ENCODE measurements around the gene TAS2R39.
A peak's percentile ranks its signal among the peaks of the same experiment; 100 is the strongest.
"Not testable (repeated sequence)": the region's sequence is repeated elsewhere in the genome, so short reads cannot be mapped to it uniquely, and the experiment has no call there.

Gene TAS2R39

GRCh38 chr7:143183024-143183423 lies at the start of gene TAS2R39:
Gene TAS2R39, plus strand, starts transcription at chr7:143183419. Its CDS starts 0 bp downstream, at chr7:143183419.
- DNase-seq (ENCODE audit: low read depth): no peak

- no peak for DNase-seq (ENCODE audit: low read depth)
These were observed 36.1 kb upstream of the TAS2R39 start for GRCh38 chr7:143147070-143147469.

- DNase-seq (ENCODE audit: low read depth): no peak
These were observed 35.2 kb upstream of the TAS2R39 start for GRCh38 chr7:143148050-143148449.

- DNase-seq (ENCODE audit: low read depth): no peak
These were observed 34.6 kb upstream of the TAS2R39 start for GRCh38 chr7:143148651-143149050.

DNA sequence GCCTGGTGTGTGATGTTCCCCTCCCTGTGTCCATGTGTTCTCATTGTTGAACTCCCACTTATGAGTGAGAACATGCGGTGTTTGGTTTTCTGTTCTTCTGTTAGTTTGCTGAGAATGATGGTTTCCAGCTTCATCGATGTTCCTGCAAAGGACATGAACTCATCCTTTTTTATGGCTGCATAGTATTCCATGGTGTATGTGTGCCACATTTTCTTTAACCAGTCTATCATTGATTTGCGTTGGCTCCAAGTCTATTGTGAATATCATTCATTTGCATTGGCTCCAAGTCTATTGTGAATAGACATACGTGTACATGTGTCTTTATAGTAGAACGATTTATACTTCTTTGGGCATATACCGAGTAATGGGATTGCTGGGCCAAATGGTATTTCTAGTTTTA lies 32.5 kb upstream of the TAS2R39 start:
- DNase-seq (ENCODE audit: low read depth): not testable (repeated sequence)

GRCh38 chr7:143158617-143159016 lies 24.6 kb upstream of the TAS2R39 start:
- not testable (repeated sequence) for DNase-seq (ENCODE audit: low read depth)

GRCh38 chr7:143171697-143172096 lies 11.5 kb upstream of the TAS2R39 start:
- no peak for DNase-seq (ENCODE audit: low read depth)

DNA sequence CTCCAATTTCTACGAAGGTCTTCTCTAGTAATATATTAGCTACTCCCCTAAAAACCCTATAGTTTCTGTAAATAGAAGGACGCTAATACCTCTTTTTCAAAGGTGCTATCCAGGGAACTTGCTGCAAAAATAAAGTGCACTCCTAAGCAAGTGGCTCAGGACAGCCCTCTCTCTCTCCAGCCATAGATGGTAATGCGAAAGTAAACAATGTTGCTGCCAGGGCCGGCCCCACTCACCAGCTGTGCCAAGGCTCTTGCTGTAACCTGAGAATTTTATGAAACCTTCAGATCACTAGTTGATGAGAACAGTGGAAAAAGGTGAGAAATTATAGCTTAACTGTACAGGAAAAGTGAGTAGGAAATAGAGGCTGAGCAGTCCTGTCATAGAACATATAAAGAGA lies 10.9 kb upstream of the TAS2R39 start:
- DNase-seq (ENCODE audit: low read depth): no peak

DNA sequence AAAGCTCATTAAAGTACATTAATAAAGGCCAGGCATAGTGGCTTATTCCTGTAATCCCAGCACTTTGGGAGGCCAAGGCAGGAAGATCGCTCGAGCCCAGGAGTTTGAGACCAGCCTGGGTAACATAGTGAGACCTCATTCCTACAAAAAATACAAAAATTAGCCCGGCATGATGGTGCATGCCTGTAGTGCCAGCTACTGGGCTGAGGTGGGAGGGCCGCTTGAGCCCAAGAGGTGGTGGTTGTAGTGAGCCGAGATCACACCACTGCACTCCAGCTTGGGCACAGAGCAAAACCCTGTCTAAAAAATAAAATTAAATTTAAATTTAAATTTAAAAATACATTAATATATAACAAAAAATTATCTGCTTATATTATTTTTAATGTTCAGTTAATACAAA lies 7.1 kb upstream of the TAS2R39 start:
- DNase-seq (ENCODE audit: low read depth): no peak

GRCh38 chr7:143177374-143178119 lies 5.7 kb upstream of the TAS2R39 start:
- DNase-seq (ENCODE audit: low read depth): no peak

DNA sequence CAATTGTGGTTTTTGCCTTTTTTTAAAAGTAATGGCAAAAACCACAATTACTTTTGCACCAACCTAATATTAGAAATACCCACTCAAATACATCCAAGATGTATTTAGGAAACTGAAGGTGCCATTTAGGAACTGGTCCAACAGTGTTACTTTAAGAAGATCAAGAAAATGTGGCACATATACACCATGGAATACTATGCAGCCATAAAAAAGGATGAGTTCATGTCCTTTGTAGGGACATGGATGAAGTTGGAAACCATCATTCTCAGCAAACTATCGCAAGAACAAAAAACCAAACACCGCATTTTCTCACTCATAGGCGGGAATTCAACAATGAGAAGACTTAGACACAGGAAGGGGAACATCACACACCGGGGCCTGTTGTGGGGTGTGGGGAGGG lies 2.4 kb upstream of the TAS2R39 start:
- not testable (repeated sequence) for DNase-seq (ENCODE audit: low read depth)

- no peak for DNase-seq (ENCODE audit: low read depth)
These were observed 1.9 kb upstream of the TAS2R39 start for GRCh38 chr7:143181349-143181748.

GRCh38 chr7:143185551-143185950 lies 2.3 kb downstream of the TAS2R39 start:
- DNase-seq (ENCODE audit: low read depth): no peak

DNA sequence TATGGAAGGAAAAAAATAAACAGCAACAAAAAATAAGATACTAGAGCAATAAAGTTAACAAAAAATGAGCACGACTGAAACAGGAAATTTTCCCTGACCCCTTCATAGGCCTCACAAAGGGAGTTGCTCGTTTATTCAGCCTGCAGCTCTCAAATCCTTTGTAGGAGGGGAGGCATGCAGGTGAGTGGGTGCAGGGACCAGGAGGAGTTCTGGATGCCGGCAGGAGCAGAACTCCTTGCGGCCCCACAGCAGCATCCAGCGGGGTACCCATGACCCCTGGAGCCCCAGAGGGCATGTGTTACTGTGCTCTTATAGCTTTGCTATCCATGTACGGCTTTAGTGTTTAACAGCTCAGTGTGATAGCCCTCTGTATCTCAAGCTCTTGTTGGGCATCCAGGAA lies 5.8 kb downstream of the TAS2R39 start:
- no peak for DNase-seq (ENCODE audit: low read depth)

- DNase-seq (ENCODE audit: low read depth): no peak
These were observed 10.7 kb downstream of the TAS2R39 start for GRCh38 chr7:143193880-143194279.

DNA sequence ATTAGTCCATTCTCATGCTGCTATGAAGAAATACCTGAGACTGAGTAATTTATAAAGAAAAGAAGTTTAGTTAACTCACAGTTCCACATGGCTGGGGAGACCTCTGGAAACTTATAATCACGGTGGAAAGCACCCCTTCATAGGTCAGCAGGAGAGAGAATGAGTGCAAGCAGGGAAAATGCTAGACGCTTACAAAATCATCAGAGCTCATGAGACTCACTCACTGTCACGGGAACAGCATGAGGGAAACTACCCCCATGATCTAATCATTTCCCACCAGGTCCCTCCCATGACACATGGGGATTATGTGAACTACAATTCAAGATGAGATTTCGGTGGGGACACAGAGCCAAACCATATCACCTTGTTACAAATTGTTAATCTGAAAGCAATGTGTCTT lies 15.8 kb downstream of the TAS2R39 start:
- no peak for DNase-seq (ENCODE audit: low read depth)

DNA sequence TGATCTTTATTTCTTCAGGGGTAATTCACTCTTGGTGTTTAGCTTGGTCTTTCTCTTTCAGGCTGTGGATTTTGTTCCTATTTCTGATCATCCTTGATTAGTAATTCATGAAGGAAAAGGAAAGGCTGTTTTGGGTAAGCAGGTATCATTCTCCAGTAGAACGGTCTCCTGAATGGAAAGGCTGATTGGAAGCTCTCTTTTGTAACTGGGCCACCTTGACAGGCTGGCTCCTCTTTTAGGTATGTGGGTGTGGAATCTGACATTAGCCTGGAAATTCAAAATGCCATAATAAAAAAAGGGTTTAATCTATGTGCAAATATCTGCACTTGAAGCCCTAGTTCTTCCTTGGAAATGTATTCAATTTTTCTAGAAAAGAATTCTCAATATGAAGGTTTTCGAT lies 18.9 kb downstream of the TAS2R39 start:
- DNase-seq (ENCODE audit: low read depth): no peak

DNA sequence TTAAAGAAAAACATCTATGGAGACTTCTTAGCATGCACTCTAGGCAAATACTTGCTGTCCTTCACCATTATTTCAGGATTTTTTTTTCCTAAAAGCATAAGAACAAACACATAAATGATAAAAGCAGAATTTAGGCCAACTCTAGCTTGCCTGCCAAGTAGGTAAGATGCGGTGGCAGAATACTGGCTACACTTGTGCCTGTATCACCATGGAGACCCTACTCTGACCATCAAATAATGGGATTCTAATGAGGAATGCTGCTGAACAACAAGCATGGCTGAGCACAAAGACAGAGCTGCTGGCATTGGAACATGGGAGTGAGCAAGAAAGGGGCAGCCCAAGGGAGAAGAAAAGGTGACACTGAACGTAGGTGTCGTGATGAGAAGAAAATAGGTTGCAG lies 20.2 kb downstream of the TAS2R39 start:
- DNase-seq (ENCODE audit: low read depth): no peak

DNA sequence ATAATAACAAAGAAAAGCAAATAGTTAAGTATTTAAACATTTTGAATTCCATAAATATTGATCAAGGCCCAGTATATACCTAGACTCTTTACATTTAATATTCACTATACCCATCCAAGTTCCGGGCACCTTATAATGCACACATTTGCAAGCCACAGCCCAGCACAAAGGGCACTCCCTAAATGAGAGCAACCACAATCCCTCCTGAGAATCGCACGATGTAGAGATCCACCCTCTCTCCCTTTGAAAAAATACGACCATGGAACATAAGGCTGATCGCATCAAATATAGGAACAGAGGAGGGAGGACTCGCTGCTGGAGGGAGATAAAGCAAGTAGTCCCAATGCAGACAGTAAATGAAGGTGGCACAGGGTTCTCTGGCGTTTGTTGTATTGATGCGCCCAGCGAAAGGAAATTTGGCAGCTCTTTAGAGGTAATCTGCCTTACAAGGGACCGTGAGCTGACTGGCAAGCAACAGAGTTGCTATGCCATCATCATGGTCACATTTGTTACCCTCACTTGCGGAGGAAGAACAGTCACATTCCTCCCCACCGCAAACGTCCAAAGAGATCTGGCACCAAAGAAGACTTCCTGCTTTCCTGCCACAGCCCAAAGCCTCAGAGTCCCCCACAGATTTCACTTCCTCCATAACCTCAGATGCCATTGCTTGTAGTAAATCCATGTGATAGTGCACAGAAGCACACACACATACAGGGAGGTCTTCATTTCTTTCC lies 22.5 kb downstream of the TAS2R39 start:
- no peak for DNase-seq (ENCODE audit: low read depth)

DNA sequence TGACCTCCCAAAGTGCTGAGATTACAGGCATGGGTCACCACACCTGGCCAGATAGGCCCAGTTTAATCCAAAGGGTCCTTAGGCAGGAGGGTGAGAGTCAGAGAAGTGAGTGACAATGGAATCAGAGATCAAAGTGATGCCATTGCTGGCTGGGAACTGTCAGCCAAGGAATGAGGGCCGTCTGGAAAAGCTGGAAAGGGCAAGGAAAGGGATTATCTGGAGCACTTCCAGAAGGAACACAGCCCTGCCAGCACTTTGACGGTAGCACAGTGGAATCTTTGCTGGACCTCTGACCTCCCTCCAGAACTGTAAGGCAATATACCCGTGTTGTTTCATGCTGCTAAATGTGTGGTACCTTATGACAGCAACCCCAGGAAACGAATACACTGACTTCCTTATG lies 27.3 kb downstream of the TAS2R39 start:
- DNase-seq (ENCODE audit: low read depth): no peak

DNA sequence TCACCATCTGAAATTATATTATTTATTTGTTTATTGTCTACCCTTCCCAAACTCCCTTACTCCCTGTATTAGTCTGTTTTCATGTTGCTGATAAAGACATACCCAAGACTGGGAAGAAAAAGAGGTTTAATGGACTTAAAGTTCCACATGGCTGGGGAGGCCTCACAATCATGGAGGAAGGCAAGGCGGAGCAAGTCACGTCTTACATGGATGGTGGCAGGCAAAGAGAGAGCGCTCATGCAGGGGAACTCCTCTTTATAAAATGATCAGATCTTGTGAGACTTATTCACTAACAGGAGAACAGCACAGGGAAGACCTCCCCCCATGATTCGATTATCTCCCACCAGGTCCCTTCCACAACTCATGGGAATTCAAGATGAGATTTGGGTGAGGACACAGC lies 30.3 kb downstream of the TAS2R39 start:
- not testable (repeated sequence) for DNase-seq (ENCODE audit: low read depth)

DNA sequence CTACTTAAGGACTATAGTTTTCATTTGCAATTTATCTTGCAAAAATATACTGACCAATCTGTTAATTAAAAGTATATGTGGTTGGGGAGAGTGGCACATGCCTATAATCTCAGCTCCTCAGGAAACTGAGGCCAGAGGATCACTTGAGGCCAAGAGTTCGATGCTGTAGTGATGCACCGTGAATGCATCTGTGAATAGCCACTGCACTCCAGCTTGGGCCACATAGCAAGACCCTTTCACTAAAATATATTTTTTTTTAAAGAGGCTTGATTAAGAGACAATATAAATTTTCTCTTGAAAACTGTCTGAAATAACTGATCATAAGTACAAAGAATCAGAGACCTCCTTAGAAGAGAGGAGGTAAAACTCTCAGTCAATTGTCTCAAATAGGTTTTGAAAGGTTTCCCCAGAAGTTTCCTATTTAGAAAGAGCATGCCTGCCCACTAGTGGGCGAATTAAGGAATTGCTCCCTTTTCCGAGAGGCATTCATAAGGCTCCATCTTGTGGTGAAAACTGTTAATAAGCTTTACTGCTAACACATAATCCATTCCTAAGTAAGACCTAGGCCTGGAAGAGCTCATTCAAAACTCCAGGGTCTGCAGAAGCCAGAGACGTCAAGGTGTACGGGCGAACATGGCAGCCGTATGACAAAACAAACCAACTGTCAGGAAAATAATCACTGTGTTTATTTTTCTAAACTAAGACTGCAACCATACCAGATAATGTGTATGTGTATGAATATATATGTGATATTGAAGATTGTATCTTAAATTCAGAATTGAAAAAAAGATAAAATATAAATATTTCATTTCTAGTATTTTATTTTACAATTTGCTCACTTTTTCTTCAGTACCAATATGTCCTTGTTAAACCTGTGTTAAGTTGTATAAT lies 31.8 kb downstream of the TAS2R39 start:
- DNase-seq (ENCODE audit: low read depth): peak; percentile 31

DNA sequence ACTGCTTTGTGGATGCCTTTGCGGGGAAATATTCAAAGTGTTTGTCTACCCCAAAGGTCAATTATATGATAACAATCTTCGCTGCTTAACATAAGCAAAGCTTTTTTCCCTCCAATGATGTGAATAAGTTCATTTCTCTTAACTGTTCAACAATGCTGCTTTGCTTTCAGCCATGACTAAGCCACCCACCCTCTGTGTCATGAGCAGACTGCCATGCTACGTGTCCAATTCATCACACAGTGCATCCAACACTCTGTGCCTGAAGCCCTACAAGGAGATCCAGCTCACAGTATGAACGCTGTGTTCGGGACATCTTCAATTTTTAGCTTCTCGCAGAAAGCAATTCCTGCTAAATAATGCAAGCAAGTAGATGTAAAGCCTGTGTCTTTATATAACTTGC lies 32.9 kb downstream of the TAS2R39 start:
- DNase-seq (ENCODE audit: low read depth): no peak

All from activated T-helper 9 cell treated with anti-CD3 and anti-CD28 coated beads, Interleukin-2, amount 50 U/mL, for 16 hours (primary cell).